NT2/D1 (cell line): ENCODE data around the gene EDN3.

ENCODE experiments used
- DNase-seq: peaks from one replicate; pipeline ENCODE4 v3.0.0-alpha.2; 2011; ENCODE audit warnings: low read depth, low spot score
- H3K27me3 ChIP-seq: 2 replicates; pipeline ENCODE4 v1.6.0; 2011; ENCODE audit warnings: mild to moderate bottlenecking; ENCODE audit not compliant: insufficient read length, insufficient read depth
- H3K36me3 ChIP-seq: 2 replicates; pipeline ENCODE4 v1.6.1; 2011; ENCODE audit warnings: mild to moderate bottlenecking, low read length, mixed read lengths; ENCODE audit not compliant: insufficient read depth, insufficient read length
- H3K4me1 ChIP-seq: 2 replicates; pipeline ENCODE4 v1.5.1; 2011; ENCODE audit not compliant: insufficient read depth, insufficient read length
- H3K4me3 ChIP-seq: 2 replicates; pipeline ENCODE4 v1.5.1; 2011; ENCODE audit warnings: low read depth; ENCODE audit not compliant: insufficient read length
- H3K9ac ChIP-seq: 2 replicates; pipeline ENCODE4 v1.6.0; 2011; ENCODE audit warnings: low read depth; ENCODE audit not compliant: insufficient read length
- H3K9me3 ChIP-seq: 2 replicates; pipeline ENCODE4 v1.5.1; 2011; ENCODE audit warnings: mild to moderate bottlenecking, low read length; ENCODE audit not compliant: insufficient read depth
- SUZ12 ChIP-seq: IDR thresholded peaks from 2 replicates; pipeline ENCODE4 v1.6.1; 2011; ENCODE audit not compliant: insufficient read length, insufficient read depth; ENCODE audit errors: extremely low read depth
- YY1 ChIP-seq: IDR thresholded peaks from 2 replicates; pipeline ENCODE4 v1.6.1; 2011; ENCODE audit not compliant: insufficient read length, insufficient read depth
- ZNF274 ChIP-seq: IDR thresholded peaks from 2 replicates; pipeline ENCODE4 v1.6.1; 2011; ENCODE audit warnings: mild to moderate bottlenecking, low read depth, low read length

Gene EDN3

GRCh38 chr20:59359906-59360725, 59.7 kb downstream of the EDN3 start:
- peaks cover 4% of the 10 kb centered on the region for H3K4me1 ChIP-seq
- H3K9me3 ChIP-seq: no peaks in the 10 kb centered on the region
- TF ChIP-seq ZNF274: no peak
- TF ChIP-seq SUZ12: no peak
- no peak for TF ChIP-seq YY1
- H3K4me3 ChIP-seq: no peak overlapping the region
- DNase-seq: no peak
- H3K9ac ChIP-seq: no peak overlapping the region
- no peaks in the 10 kb centered on the region for H3K27me3 ChIP-seq
- H3K36me3 ChIP-seq: no peaks in the 10 kb centered on the region

- TF ChIP-seq ZNF274 (no peak), SUZ12 (no peak), YY1 (no peak)
- H3K36me3 ChIP-seq: no peaks in the 10 kb centered on the region
- H3K4me1 ChIP-seq: peaks cover 4% of the 10 kb centered on the region
- H3K4me3 ChIP-seq: no peak overlapping the region
- no peak for DNase-seq
- H3K9ac ChIP-seq: no peak overlapping the region
- H3K9me3 ChIP-seq: no peaks in the 10 kb centered on the region
- no peaks in the 10 kb centered on the region for H3K27me3 ChIP-seq
These were observed 60.5 kb downstream of the EDN3 start for GRCh38 chr20:59360934-59361333.

GRCh38 chr20:59361411-59361810, 61.0 kb downstream of the EDN3 start:
- Histone ChIP-seq H3K9ac (no peak overlapping the region), H3K27me3 (no peaks in the 10 kb centered on the region), H3K4me3 (no peak overlapping the region), H3K36me3 (no peaks in the 10 kb centered on the region), H3K9me3 (no peaks in the 10 kb centered on the region), H3K4me1 (peaks cover 4% of the 10 kb centered on the region)
- TF ChIP-seq YY1 (no peak), SUZ12 (no peak), ZNF274 (no peak)
- DNase-seq: no peak

- Histone ChIP-seq H3K36me3 (no peaks in the 10 kb centered on the region), H3K4me3 (no peak overlapping the region), H3K27me3 (no peaks in the 10 kb centered on the region), H3K9ac (no peak overlapping the region), H3K9me3 (no peaks in the 10 kb centered on the region), H3K4me1 (peaks cover 4% of the 10 kb centered on the region)
- DNase-seq: no peak
- no peak for TF ChIP-seq ZNF274
- TF ChIP-seq SUZ12: no peak
- no peak for TF ChIP-seq YY1
These were observed 62.7 kb downstream of the EDN3 start for GRCh38 chr20:59363101-59363500.

GRCh38 chr20:59364611-59365010, 64.2 kb downstream of the EDN3 start:
- no peak for TF ChIP-seq YY1
- TF ChIP-seq SUZ12: no peak
- TF ChIP-seq ZNF274: no peak
- Histone ChIP-seq H3K36me3 (no peaks in the 10 kb centered on the region), H3K9ac (no peak overlapping the region), H3K4me1 (peaks cover 4% of the 10 kb centered on the region), H3K4me3 (no peak overlapping the region), H3K9me3 (no peaks in the 10 kb centered on the region), H3K27me3 (no peaks in the 10 kb centered on the region)
- DNase-seq: no peak

DNA sequence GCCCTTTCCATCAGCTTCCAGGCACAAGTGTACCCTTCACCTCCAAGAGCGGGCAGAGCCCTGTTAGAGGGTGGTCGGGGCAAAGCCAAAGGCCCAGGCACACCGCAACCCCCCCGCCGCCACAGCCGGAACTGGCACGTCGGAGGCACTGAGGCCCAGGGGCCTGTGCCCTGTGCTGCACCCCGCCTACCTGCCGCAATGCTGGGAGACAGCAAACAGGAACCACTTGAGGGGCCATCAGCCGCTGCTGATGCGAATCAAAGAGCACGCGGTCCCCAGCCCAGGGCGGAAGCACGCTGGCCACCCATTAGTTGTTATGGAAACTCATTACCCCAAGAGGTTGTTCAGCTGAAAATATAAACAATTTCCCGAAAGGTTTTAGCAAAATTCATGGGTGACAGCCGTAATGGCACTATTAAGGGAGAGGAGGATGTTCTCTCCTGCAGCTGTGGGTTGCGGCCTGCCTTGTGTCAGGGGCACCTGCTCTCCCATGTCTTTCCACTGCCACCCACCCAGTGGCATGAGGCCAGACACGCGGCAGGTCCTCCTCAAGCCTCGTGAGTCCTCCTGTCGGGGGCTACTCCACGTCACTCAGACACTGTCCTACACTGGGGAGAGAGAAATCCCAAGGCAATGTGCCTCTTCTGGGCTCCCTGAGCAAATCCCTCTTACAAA, 65.3 kb downstream of the EDN3 start:
- no peak for DNase-seq
- Histone ChIP-seq H3K9ac (no peak overlapping the region), H3K27me3 (no peaks in the 10 kb centered on the region), H3K36me3 (no peaks in the 10 kb centered on the region), H3K4me1 (no peaks in the 10 kb centered on the region), H3K4me3 (no peak overlapping the region), H3K9me3 (no peaks in the 10 kb centered on the region)
- TF ChIP-seq SUZ12 (no peak), ZNF274 (no peak), YY1 (no peak)

DNA sequence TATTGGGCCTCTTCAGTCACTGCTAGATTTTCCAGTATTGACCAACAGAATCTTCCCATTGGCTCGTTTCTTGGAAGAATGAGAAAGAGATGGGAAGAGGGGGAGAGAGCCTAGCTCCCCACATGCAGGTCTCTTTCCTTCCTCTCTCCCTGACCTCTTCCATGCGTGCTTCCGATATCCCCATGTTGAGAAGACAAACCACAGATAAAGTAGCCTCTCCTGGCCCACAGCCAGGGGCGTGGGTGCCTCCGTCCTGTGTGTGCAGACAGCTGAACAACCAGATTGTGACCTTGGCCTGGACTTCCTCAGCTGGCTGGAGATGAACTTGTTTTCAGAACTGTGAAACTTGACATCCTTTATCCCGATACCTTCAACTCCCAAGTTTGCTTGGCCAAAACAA, 71.0 kb downstream of the EDN3 start:
- TF ChIP-seq ZNF274: no peak
- no peak for TF ChIP-seq SUZ12
- no peak for TF ChIP-seq YY1
- Histone ChIP-seq H3K4me3 (no peak overlapping the region), H3K9me3 (no peaks in the 10 kb centered on the region), H3K36me3 (no peaks in the 10 kb centered on the region), H3K4me1 (no peaks in the 10 kb centered on the region), H3K27me3 (peaks cover 14% of the 10 kb centered on the region), H3K9ac (no peak overlapping the region)
- no peak for DNase-seq
